ENCODE results near the gene NLRP14. TPM values are rescaled to one million over a fixed set of nuclear protein-coding genes. Genes with fewer than 3 reads are reported as not detected.

The NLRP14 gene
- polyA plus RNA-seq, 2 donors = 0.01 TPM; not detected in 1

GRCh38 chr11:7080900-7081299 is 60.6 kb downstream of the NLRP14 start:
- Histone ChIP-seq H3K27ac (ENCODE audit: low read depth in 2 of 2, low read length in 1 of 2) (no peak overlapping the region), H3K27me3 (ENCODE audit: control insufficient read depth in 1 of 2, insufficient read depth in 2 of 2, low read length in 2 of 2) (no peaks in the 10 kb centered on the region), H3K9me3 (ENCODE audit: control insufficient read depth in 2 of 2, insufficient read depth in 1 of 2, low read depth in 1 of 2, low read length in 1 of 2) (peaks cover 4% of the 10 kb centered on the region in 2 donors), H3K4me1 (ENCODE audit: control insufficient read depth in 2 of 2, insufficient read depth in 2 of 2, low read length in 1 of 2) (no peaks in the 10 kb centered on the region), H3K36me3 (ENCODE audit: control insufficient read depth in 2 of 2, insufficient read depth in 2 of 2, low read length in 1 of 2) (no peaks in the 10 kb centered on the region), H3K4me3 (ENCODE audit: low read depth in 1 of 2, low read length in 2 of 2) (no peak overlapping the region)
- WGBS, 2 donors = 84 to 85% methylated on average over 4 of the region's 4 CpGs

DNA sequence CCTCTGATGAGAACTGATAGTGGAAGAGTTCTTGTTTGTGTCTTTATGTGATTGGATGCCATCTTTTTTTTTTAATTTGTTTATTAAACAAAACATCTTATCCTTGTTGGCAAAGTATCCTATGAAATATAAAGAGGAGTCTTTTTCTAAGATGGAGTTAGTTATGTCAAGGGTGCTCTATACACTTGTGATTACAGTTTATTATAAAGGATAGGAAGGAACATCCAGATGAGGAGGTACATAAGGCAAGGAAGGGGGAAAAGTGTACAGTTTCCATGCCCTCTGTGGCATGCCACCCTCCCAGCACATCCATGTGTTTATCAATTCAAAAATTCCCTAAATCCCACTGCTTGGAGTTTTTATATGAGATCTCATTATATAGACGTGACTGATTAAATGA is 61.2 kb downstream of the NLRP14 start:
- H3K9me3 ChIP-seq (ENCODE audit: control insufficient read depth in 2 of 2, insufficient read depth in 1 of 2, low read depth in 1 of 2, low read length in 1 of 2) = peaks cover 4% of the 10 kb centered on the region in 2 donors
- no peaks in the 10 kb centered on the region for H3K4me1 ChIP-seq (ENCODE audit: control insufficient read depth in 2 of 2, insufficient read depth in 2 of 2, low read length in 1 of 2)
- WGBS, 2 donors = 58 to 83% methylated on average over 1 of the region's 1 CpG
- no peak overlapping the region for H3K4me3 ChIP-seq (ENCODE audit: low read depth in 1 of 2, low read length in 2 of 2)
- H3K27ac ChIP-seq (ENCODE audit: low read depth in 2 of 2, low read length in 1 of 2) = no peak overlapping the region
- no peaks in the 10 kb centered on the region for H3K36me3 ChIP-seq (ENCODE audit: control insufficient read depth in 2 of 2, insufficient read depth in 2 of 2, low read length in 1 of 2)
- no peaks in the 10 kb centered on the region for H3K27me3 ChIP-seq (ENCODE audit: control insufficient read depth in 1 of 2, insufficient read depth in 2 of 2, low read length in 2 of 2)

DNA sequence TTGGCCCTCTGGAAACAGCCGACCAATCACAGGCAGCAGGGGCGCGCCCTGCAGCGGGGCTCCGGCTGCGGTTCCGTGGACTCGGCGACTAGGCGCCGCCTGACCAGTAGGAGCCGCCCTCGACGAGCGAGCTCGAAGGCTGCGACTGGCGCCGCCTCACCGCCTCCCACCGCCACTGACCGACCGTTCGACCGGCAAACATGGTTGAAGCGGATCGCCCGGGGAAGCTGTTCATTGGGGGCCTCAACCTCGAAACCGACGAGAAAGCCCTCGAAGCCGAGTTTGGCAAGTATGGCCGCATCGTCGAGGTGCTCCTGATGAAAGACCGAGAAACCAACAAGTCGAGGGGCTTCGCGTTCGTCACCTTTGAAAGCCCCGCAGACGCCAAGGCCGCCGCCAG is 68.6 kb downstream of the NLRP14 start, which contains the start of gene RBMXL2:
Gene RBMXL2, plus strand, starts transcription at position 78 of the 400 bp plus-strand sequence. Its CDS starts 123 bp downstream, at position 201.
- Histone ChIP-seq H3K4me3 (ENCODE audit: low read depth in 1 of 2, low read length in 2 of 2) (no peak within 1 kb of the TSS), H3K36me3 (ENCODE audit: control insufficient read depth in 2 of 2, insufficient read depth in 2 of 2, low read length in 1 of 2) (no peaks in the 10 kb centered on the region), H3K9me3 (ENCODE audit: control insufficient read depth in 2 of 2, insufficient read depth in 1 of 2, low read depth in 1 of 2, low read length in 1 of 2) (no peaks in the 10 kb centered on the region), H3K27me3 (ENCODE audit: control insufficient read depth in 1 of 2, insufficient read depth in 2 of 2, low read length in 2 of 2) (peaks cover 0 to 3% of the 10 kb centered on the region in 2 donors), H3K27ac (ENCODE audit: low read depth in 2 of 2, low read length in 1 of 2) (no peak within 1 kb of the TSS), H3K4me1 (ENCODE audit: control insufficient read depth in 2 of 2, insufficient read depth in 2 of 2, low read length in 1 of 2) (no peaks in the 10 kb centered on the region)
- 68 to 69% methylated on average over 45 of the region's 45 CpGs for WGBS, 2 donors

DNA sequence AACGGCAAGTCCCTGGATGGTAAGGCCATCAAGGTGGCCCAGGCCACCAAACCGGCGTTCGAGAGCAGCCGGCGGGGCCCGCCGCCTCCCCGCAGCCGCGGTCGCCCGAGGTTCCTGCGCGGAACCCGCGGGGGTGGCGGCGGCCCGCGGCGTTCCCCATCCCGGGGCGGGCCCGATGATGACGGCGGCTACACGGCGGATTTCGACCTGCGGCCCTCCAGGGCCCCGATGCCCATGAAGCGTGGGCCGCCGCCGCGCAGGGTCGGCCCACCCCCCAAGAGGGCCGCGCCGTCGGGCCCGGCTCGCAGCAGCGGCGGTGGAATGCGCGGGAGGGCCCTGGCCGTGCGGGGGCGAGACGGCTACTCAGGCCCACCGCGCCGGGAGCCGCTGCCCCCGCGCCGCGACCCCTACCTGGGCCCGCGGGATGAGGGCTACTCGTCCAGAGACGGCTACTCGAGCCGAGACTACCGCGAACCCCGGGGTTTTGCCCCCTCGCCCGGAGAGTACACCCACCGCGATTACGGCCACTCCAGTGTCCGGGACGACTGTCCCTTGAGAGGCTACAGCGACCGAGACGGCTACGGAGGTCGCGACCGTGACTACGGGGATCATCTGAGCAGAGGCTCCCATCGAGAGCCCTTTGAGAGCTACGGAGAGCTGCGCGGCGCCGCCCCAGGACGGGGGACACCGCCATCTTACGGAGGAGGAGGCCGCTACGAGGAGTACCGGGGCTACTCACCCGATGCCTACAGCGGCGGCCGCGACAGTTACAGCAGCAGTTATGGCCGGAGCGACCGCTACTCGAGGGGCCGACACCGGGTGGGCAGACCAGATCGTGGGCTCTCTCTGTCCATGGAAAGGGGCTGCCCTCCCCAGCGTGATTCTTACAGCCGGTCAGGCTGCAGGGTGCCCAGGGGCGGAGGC is 69.3 kb downstream of the NLRP14 start:
- Histone ChIP-seq H3K4me3 (ENCODE audit: low read depth in 1 of 2, low read length in 2 of 2) (no peak overlapping the region), H3K27ac (ENCODE audit: low read depth in 2 of 2, low read length in 1 of 2) (no peak overlapping the region), H3K4me1 (ENCODE audit: control insufficient read depth in 2 of 2, insufficient read depth in 2 of 2, low read length in 1 of 2) (no peaks in the 10 kb centered on the region), H3K36me3 (ENCODE audit: control insufficient read depth in 2 of 2, insufficient read depth in 2 of 2, low read length in 1 of 2) (no peaks in the 10 kb centered on the region), H3K9me3 (ENCODE audit: control insufficient read depth in 2 of 2, insufficient read depth in 1 of 2, low read depth in 1 of 2, low read length in 1 of 2) (no peaks in the 10 kb centered on the region), H3K27me3 (ENCODE audit: control insufficient read depth in 1 of 2, insufficient read depth in 2 of 2, low read length in 2 of 2) (peaks cover 0 to 3% of the 10 kb centered on the region in 2 donors)
- 84 to 85% methylated on average over 107 to 111 of the region's 111 CpGs for WGBS, 2 donors

DNA sequence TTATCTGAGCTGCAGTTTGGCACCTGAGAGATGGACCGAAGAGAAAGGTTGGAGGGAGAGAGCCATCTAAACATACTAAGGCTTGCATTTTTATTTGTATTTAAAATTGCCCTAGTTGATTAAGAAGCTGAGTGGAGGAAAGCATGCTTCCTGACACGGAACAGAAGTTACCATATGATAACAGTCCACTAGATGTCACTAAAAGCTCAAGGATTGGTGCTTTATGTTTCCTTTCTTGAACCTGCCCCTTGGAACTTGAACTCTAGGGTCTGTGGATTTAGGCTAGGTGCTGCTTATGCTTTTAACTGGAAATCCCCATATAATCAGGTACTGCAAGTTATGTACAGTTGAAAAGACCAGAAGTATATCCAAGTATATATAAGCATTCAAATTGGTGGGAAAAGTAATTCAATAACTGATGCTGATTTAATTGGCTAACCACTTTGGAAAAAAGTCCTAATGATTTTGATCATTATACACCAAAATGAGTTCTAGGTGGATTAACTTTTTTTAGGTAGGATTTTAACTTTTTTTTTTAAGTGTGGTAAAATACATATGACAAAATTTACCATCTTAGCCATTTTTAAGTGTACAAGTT is 78.1 kb downstream of the NLRP14 start:
- Histone ChIP-seq H3K9me3 (ENCODE audit: control insufficient read depth in 2 of 2, insufficient read depth in 1 of 2, low read depth in 1 of 2, low read length in 1 of 2) (no peaks in the 10 kb centered on the region), H3K4me1 (ENCODE audit: control insufficient read depth in 2 of 2, insufficient read depth in 2 of 2, low read length in 1 of 2) (no peaks in the 10 kb centered on the region), H3K4me3 (ENCODE audit: low read depth in 1 of 2, low read length in 2 of 2) (no peak overlapping the region), H3K27ac (ENCODE audit: low read depth in 2 of 2, low read length in 1 of 2) (no peak overlapping the region), H3K27me3 (ENCODE audit: control insufficient read depth in 1 of 2, insufficient read depth in 2 of 2, low read length in 2 of 2) (no peaks in the 10 kb centered on the region), H3K36me3 (ENCODE audit: control insufficient read depth in 2 of 2, insufficient read depth in 2 of 2, low read length in 1 of 2) (no peaks in the 10 kb centered on the region)
- WGBS, 2 donors = 7 to 10% methylated on average over 2 of the region's 2 CpGs

DNA sequence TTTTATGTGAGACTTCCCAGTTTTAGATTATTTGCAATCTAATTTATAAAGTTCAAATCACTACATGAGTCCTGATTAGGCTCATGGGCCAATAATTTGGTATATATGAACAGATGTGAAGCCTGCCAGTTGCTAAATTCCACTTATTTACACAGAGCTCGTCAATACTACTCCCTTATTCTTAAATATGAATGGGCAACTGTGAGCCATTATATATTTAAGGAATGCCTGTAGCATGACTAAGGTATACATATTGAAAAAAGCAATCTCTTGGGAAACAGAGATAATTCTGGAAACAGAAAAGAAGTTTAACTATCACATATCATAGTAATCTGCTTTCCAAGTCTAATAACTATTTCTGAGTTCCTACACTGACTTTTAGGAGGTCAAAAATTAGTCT is 95.5 kb downstream of the NLRP14 start:
- Histone ChIP-seq H3K4me1 (ENCODE audit: control insufficient read depth in 2 of 2, insufficient read depth in 2 of 2, low read length in 1 of 2) (no peaks in the 10 kb centered on the region), H3K27ac (ENCODE audit: low read depth in 2 of 2, low read length in 1 of 2) (no peak overlapping the region), H3K4me3 (ENCODE audit: low read depth in 1 of 2, low read length in 2 of 2) (no peak overlapping the region), H3K36me3 (ENCODE audit: control insufficient read depth in 2 of 2, insufficient read depth in 2 of 2, low read length in 1 of 2) (no peaks in the 10 kb centered on the region), H3K9me3 (ENCODE audit: control insufficient read depth in 2 of 2, insufficient read depth in 1 of 2, low read depth in 1 of 2, low read length in 1 of 2) (no peaks in the 10 kb centered on the region), H3K27me3 (ENCODE audit: control insufficient read depth in 1 of 2, insufficient read depth in 2 of 2, low read length in 2 of 2) (peaks cover 0 to 3% of the 10 kb centered on the region in 2 donors)
- 12 to 20% methylated on average over 1 of the region's 1 CpG for WGBS, 2 donors

DNA sequence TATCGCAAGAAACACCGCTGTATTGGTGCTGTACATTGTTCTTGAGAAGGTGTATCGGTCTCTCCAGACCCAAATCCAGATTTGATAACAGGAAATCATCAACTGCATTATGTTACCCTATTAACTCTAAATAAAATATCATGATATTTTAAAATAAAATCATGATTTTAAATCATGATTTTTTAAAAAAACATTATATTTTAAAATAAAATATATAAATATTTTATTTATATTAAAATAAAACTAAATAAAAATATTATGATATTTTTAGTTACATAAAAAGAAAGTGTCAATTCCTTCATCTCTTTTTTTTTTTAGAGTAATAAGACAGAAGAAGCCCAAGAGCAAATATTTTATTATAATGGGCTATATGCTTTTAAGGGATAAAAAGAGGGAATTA is 96.1 kb downstream of the NLRP14 start:
- no peaks in the 10 kb centered on the region for H3K4me1 ChIP-seq (ENCODE audit: control insufficient read depth in 2 of 2, insufficient read depth in 2 of 2, low read length in 1 of 2)
- H3K36me3 ChIP-seq (ENCODE audit: control insufficient read depth in 2 of 2, insufficient read depth in 2 of 2, low read length in 1 of 2) = no peaks in the 10 kb centered on the region
- H3K9me3 ChIP-seq (ENCODE audit: control insufficient read depth in 2 of 2, insufficient read depth in 1 of 2, low read depth in 1 of 2, low read length in 1 of 2) = no peaks in the 10 kb centered on the region
- no peak overlapping the region for H3K4me3 ChIP-seq (ENCODE audit: low read depth in 1 of 2, low read length in 2 of 2)
- no peak overlapping the region for H3K27ac ChIP-seq (ENCODE audit: low read depth in 2 of 2, low read length in 1 of 2)
- H3K27me3 ChIP-seq (ENCODE audit: control insufficient read depth in 1 of 2, insufficient read depth in 2 of 2, low read length in 2 of 2) = peaks cover 0 to 3% of the 10 kb centered on the region in 2 donors
- WGBS, 2 donors = 88 to 91% methylated on average over 3 of the region's 3 CpGs

Other genes starting within 250 kb of the NLRP14 start
- gene OR2AG2, start 248.5 kb upstream of the NLRP14 start, polyA plus RNA-seq = under 1 TPM in 1 of 2 donors, not detected in 1; 0.04 TPM
- not detected for gene OR2AG1, start 237.5 kb upstream of the NLRP14 start, polyA plus RNA-seq
- gene OR6A2, start 220.8 kb upstream of the NLRP14 start, polyA plus RNA-seq = not detected
- gene OR10A5, start 174.8 kb upstream of the NLRP14 start, polyA plus RNA-seq = not detected
- gene OR10A2, start 157.4 kb upstream of the NLRP14 start, polyA plus RNA-seq = not detected
- gene OR10A4, start 143.9 kb upstream of the NLRP14 start, polyA plus RNA-seq = not detected
- gene OR2D2, start 128.0 kb upstream of the NLRP14 start, polyA plus RNA-seq = not detected
- not detected for gene OR2D3, start 99.5 kb upstream of the NLRP14 start, polyA plus RNA-seq
- under 1 TPM; 0.61 to 0.77 TPM for gene ZNF215, start 94.1 kb upstream of the NLRP14 start, polyA plus RNA-seq
- gene ZNF214, start 133 bp upstream of the NLRP14 start, polyA plus RNA-seq = under 1 TPM; 0.45 to 0.46 TPM
- gene RBMXL2, start 68.5 kb downstream of the NLRP14 start, polyA plus RNA-seq = not detected
- under 1 TPM; 0.01 to 0.02 TPM for gene SYT9, start 231.4 kb downstream of the NLRP14 start, polyA plus RNA-seq

Measured in esophagus (tissue), 2 donors.